Neural progenitor cell (in vitro differentiated cells): ENCODE data around the gene SOX5. TPM values are rescaled to one million over a fixed set of nuclear protein-coding genes. Genes with fewer than 3 reads are reported as not detected.

ENCODE experiments used
- DNase-seq: peaks from one replicate; pipeline ENCODE4 v3.0.0-alpha.2; 2016; ENCODE audit warnings: low spot score
- H2AFZ ChIP-seq: fragments of 200-600 bp; sonication (generic); replicated peaks from 2 replicates; pipeline ENCODE4 v1.6.1; 2016; ENCODE audit warnings: antibody characterized with exemption
- H3F3A ChIP-seq: fragments of 200-600 bp; sonication (generic); 2 replicates; pipeline ENCODE4 v1.6.1; 2016; ENCODE audit warnings: antibody characterized with exemption, low read depth
- H3K27ac ChIP-seq: fragments of 200-600 bp; sonication (generic); 2 replicates; pipeline ENCODE4 v1.5.1; 2016; ENCODE audit warnings: mild to moderate bottlenecking
- H3K27me3 ChIP-seq: fragments of 200-600 bp; sonication (generic); 2 replicates; pipeline ENCODE4 v1.6.1; 2016; ENCODE audit warnings: mild to moderate bottlenecking, moderate library complexity
- H3K36me3 ChIP-seq: fragments of 200-600 bp; sonication (generic); 2 replicates; pipeline ENCODE4 v1.5.1; 2016
- H3K4me1 ChIP-seq: fragments of 200-600 bp; sonication (generic); 2 replicates; pipeline ENCODE4 v1.6.1; 2016; ENCODE audit warnings: mixed run types
- H3K4me2 ChIP-seq: fragments of 200-600 bp; sonication (generic); 2 replicates; pipeline ENCODE4 v1.6.1; 2016
- H3K4me3 ChIP-seq: fragments of 200-600 bp; sonication (generic); 2 replicates; pipeline ENCODE4 v1.5.1; 2016
- H3K79me2 ChIP-seq: fragments of 200-600 bp; sonication (generic); 2 replicates; pipeline ENCODE4 v1.6.1; 2016; ENCODE audit warnings: low read depth
- H3K9ac ChIP-seq: fragments of 200-600 bp; sonication (generic); 2 replicates; pipeline ENCODE4 v1.6.1; 2016
- H3K9me3 ChIP-seq: fragments of 200-600 bp; sonication (generic); 2 replicates; pipeline ENCODE4 v1.5.1; 2016; ENCODE audit warnings: low read depth
- H4K20me1 ChIP-seq: fragments of 200-600 bp; sonication (generic); 2 replicates; pipeline ENCODE4 v1.6.1; 2016; ENCODE audit warnings: low read depth
- H3K27ac Mint-ChIP-seq: 3 replicates; pipeline ENCODE4 v1.8.0; 2021; ENCODE audit warnings: mixed read lengths
- H3K27me3 Mint-ChIP-seq: 2 replicates; pipeline ENCODE4 v1.8.0; 2022; ENCODE audit warnings: low read depth, mild to moderate bottlenecking, inconsistent platforms, moderate library complexity, mixed read lengths; ENCODE audit not compliant: insufficient read depth
- H3K36me3 Mint-ChIP-seq: 3 replicates; pipeline ENCODE4 v1.8.0; 2021; ENCODE audit warnings: mixed read lengths
- H3K4me1 Mint-ChIP-seq: 3 replicates; pipeline ENCODE4 v1.8.0; 2021; ENCODE audit warnings: mixed read lengths
- H3K4me3 Mint-ChIP-seq: 3 replicates; pipeline ENCODE4 v1.8.0; 2021; ENCODE audit warnings: mild to moderate bottlenecking, moderate library complexity, mixed read lengths
- H3K9me3 Mint-ChIP-seq: 3 replicates; pipeline ENCODE4 v1.8.0; 2020; ENCODE audit warnings: mixed read lengths
- CTCF ChIP-seq: fragments of 200-600 bp; sonication (generic); IDR thresholded peaks from 2 replicates; pipeline ENCODE4 v1.5.1; 2017; ENCODE audit warnings: antibody characterized with exemption, mild to moderate bottlenecking
- EZH2 ChIP-seq: fragments of 200-600 bp; sonication (generic); IDR thresholded peaks from 2 replicates; pipeline ENCODE4 v1.6.1; 2017; ENCODE audit warnings: antibody characterized with exemption, mild to moderate bottlenecking, moderate library complexity
- EZH2phosphoT487 ChIP-seq: fragments of 200-600 bp; sonication (generic); IDR thresholded peaks from 2 replicates; pipeline ENCODE4 v1.6.1; 2017; ENCODE audit warnings: antibody characterized with exemption
- total RNA-seq: library from RNA; depleted of rRNA; stranded (reverse); fragments of >200 nt; gene quantifications from 2 replicates; pipeline ENCODE4 v1.2.3, GENCODE V29; 2015; ENCODE audit warnings: low replicate concordance

The SOX5 gene
- total RNA-seq, 1 donor from 2014 or later = 79.5 TPM

GRCh38 chr12:23781118-23781517 is 168.4 kb downstream of the SOX5 start:
- no peak overlapping the region for H3K4me2 ChIP-seq
- Mint-ChIP-seq H3K36me3 (peaks cover 30% of the 10 kb centered on the region), H3K27me3 (no peaks in the 10 kb centered on the region)

GRCh38 chr12:23775208-23775607 is 174.3 kb downstream of the SOX5 start:
- Mint-ChIP-seq H3K4me3 (no peak overlapping the region), H3K9me3 (peaks cover 13% of the 10 kb centered on the region), H3K36me3 (peaks cover 22% of the 10 kb centered on the region), H3K27ac (no peak overlapping the region), H3K4me1 (peaks cover 6% of the 10 kb centered on the region), H3K27me3 (no peaks in the 10 kb centered on the region)
- Histone ChIP-seq H3K36me3 (peaks cover 17% of the 10 kb centered on the region), H3K27me3 (no peaks in the 10 kb centered on the region), H3F3A (peaks cover 10% of the 10 kb centered on the region), H3K27ac (no peak overlapping the region), H3K9me3 (no peaks in the 10 kb centered on the region), H2AFZ (no peak overlapping the region), H3K9ac (no peak overlapping the region), H3K79me2 (peaks cover 12% of the 10 kb centered on the region), H3K4me2 (no peak overlapping the region), H3K4me3 (no peak overlapping the region), H4K20me1 (no peaks in the 10 kb centered on the region), H3K4me1 (peaks cover 24% of the 10 kb centered on the region)
- no peak for DNase-seq
- no peak for TF ChIP-seq CTCF
- no peak for TF ChIP-seq EZH2
- no peak for TF ChIP-seq EZH2phosphoT487

More at GRCh38 chr12:23781118-23781517, 168.4 kb downstream of the SOX5 start:
- Mint-ChIP-seq H3K4me3 (no peak overlapping the region), H3K9me3 (peaks cover 14% of the 10 kb centered on the region), H3K4me1 (no peaks in the 10 kb centered on the region), H3K27ac (no peak overlapping the region)
- TF ChIP-seq CTCF = no peak
- no peak for TF ChIP-seq EZH2phosphoT487
- no peak for TF ChIP-seq EZH2
- Histone ChIP-seq H3F3A (no peaks in the 10 kb centered on the region), H3K4me1 (no peaks in the 10 kb centered on the region), H3K9me3 (no peaks in the 10 kb centered on the region), H3K36me3 (peaks cover 24% of the 10 kb centered on the region), H4K20me1 (no peaks in the 10 kb centered on the region), H3K79me2 (peaks cover 5% of the 10 kb centered on the region), H3K27ac (no peak overlapping the region), H3K4me3 (no peak overlapping the region), H2AFZ (no peak overlapping the region), H3K27me3 (no peaks in the 10 kb centered on the region), H3K9ac (no peak overlapping the region)
- DNase-seq = no peak

GRCh38 chr12:23771240-23771949 is 178.1 kb downstream of the SOX5 start:
- Histone ChIP-seq H3K79me2 (peaks cover 29% of the 10 kb centered on the region), H3K4me3 (no peak overlapping the region), H3K9ac (no peak overlapping the region), H3K9me3 (no peaks in the 10 kb centered on the region), H3K4me2 (no peak overlapping the region), H3K27me3 (no peaks in the 10 kb centered on the region), H3K4me1 (peaks cover 56% of the 10 kb centered on the region), H3K27ac (peak overlapping the region; percentile 57), H3F3A (peaks cover 17% of the 10 kb centered on the region), H3K36me3 (no peaks in the 10 kb centered on the region), H4K20me1 (no peaks in the 10 kb centered on the region), H2AFZ (no peak overlapping the region)
- TF ChIP-seq EZH2 (no peak), CTCF (no peak), EZH2phosphoT487 (no peak)
- peak; percentile 9 for DNase-seq
- Mint-ChIP-seq H3K27me3 (no peaks in the 10 kb centered on the region), H3K4me1 (peaks cover 17% of the 10 kb centered on the region), H3K36me3 (peaks cover 7% of the 10 kb centered on the region), H3K27ac (peak overlapping the region; percentile 7), H3K9me3 (peaks cover 3% of the 10 kb centered on the region), H3K4me3 (no peak overlapping the region)
